ENCODE measurements around the gene GANC. TPM values are rescaled to one million over a fixed set of nuclear protein-coding genes. Genes with fewer than 3 reads are reported as not detected.

The GANC gene
- polyA plus RNA-seq, 3 donors = 14.5 to 24.4 (median 21.1) TPM

DNA sequence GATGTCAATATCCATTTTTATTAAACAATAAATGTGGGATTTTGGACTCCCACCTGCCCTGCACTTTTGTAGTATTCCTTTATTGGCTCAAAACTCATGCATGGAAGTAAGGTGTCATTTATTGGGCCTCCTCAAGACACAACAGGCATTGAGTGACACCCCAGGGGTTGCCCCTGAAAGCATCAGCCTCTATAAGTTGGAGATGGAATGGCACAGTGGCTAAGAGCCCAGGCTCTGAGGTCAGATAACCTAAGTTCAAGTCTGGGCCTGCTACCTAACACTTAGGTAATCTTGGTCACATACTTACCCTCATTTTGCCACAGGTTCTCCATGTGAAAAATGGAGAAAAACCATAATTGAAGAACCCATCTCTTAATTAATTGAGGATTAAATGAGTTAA lies 90.9 kb downstream of the GANC start:
- no peaks in the 10 kb centered on the region for H3K9me3 Mint-ChIP-seq
- H3K4me3 ChIP-seq (replicated peaks in 1 of 3; ENCODE audit: low read depth in 2 of 3, low read length in 3 of 3) = no peak overlapping the region
- no peaks in the 10 kb centered on the region for H3K9me3 ChIP-seq (replicated peaks in 1 of 2; ENCODE audit: control insufficient read depth in 1 of 2, insufficient read depth in 1 of 2, low read length in 2 of 2)
- H3K36me3 ChIP-seq (replicated peaks in 1 of 2; ENCODE audit: control insufficient read depth in 1 of 2, insufficient read depth in 2 of 2, low read length in 2 of 2) = peaks cover 2 to 32% of the 10 kb centered on the region in 2 donors
- peaks cover 58 to 59% of the 10 kb centered on the region in 2 donors for H3K4me1 ChIP-seq (ENCODE audit: control insufficient read depth in 1 of 2, insufficient read depth in 2 of 2, low read length in 2 of 2)
- H3K4me1 Mint-ChIP-seq = peaks cover 67% of the 10 kb centered on the region
- no peak overlapping the region for H3K4me2 ChIP-seq (replicated peaks; ENCODE audit: extremely low read depth, low read length, poor library complexity, severe bottlenecking)
- H4K20me1 ChIP-seq (ENCODE audit: insufficient read depth, low read length) = no peaks in the 10 kb centered on the region
- H3K36me3 Mint-ChIP-seq = peaks cover 25 to 29% of the 10 kb centered on the region in 2 donors
- peaks cover 0 to 3% (median 0%) of the 10 kb centered on the region in 3 donors for H3K27me3 Mint-ChIP-seq (ENCODE audit: low read depth in 3 of 3)
- no peak overlapping the region for H3K27ac Mint-ChIP-seq
- no peaks in the 10 kb centered on the region for H3K27me3 ChIP-seq (ENCODE audit: control insufficient read depth in 2 of 2, insufficient read depth in 2 of 2, low read length in 2 of 2)
- no peak for TF ChIP-seq CTCF (IDR thresholded peaks at IDR 0.05)
- no peak overlapping the region for H3K4me3 Mint-ChIP-seq
- no peak for DNase-seq
- H3K9ac ChIP-seq (ENCODE audit: insufficient read depth, low read length, poor library complexity, severe bottlenecking) = no peak overlapping the region
- H3K79me2 ChIP-seq (ENCODE audit: insufficient read depth, low read length) = no peaks in the 10 kb centered on the region
- intact Hi-C loops (cut with micrococcal nuclease) = no loop called here
- no peak overlapping the region for H3K27ac ChIP-seq (ENCODE audit: low read depth in 1 of 2, low read length in 2 of 2)
- no peak overlapping the region for H2AFZ ChIP-seq (ENCODE audit: insufficient read depth, low read depth, low read length, poor library complexity, severe bottlenecking)

GRCh38 chr15:42364529-42364928 lies 91.5 kb downstream of the GANC start:
- Histone ChIP-seq H3K4me1 (ENCODE audit: control insufficient read depth in 1 of 2, insufficient read depth in 2 of 2, low read length in 2 of 2) (peaks cover 58 to 59% of the 10 kb centered on the region in 2 donors), H3K27me3 (ENCODE audit: control insufficient read depth in 2 of 2, insufficient read depth in 2 of 2, low read length in 2 of 2) (no peaks in the 10 kb centered on the region), H3K4me3 (replicated peaks in 1 of 3; ENCODE audit: low read depth in 2 of 3, low read length in 3 of 3) (no peak overlapping the region), H3K36me3 (replicated peaks in 1 of 2; ENCODE audit: control insufficient read depth in 1 of 2, insufficient read depth in 2 of 2, low read length in 2 of 2) (peaks cover 2 to 32% of the 10 kb centered on the region in 2 donors), H3K9ac (ENCODE audit: insufficient read depth, low read length, poor library complexity, severe bottlenecking) (no peak overlapping the region), H3K4me2 (replicated peaks; ENCODE audit: extremely low read depth, low read length, poor library complexity, severe bottlenecking) (no peak overlapping the region), H3K27ac (ENCODE audit: low read depth in 1 of 2, low read length in 2 of 2) (peak overlapping the region in 1 of 2 donors; percentile 80), H2AFZ (ENCODE audit: insufficient read depth, low read depth, low read length, poor library complexity, severe bottlenecking) (no peak overlapping the region), H4K20me1 (ENCODE audit: insufficient read depth, low read length) (no peaks in the 10 kb centered on the region), H3K9me3 (replicated peaks in 1 of 2; ENCODE audit: control insufficient read depth in 1 of 2, insufficient read depth in 1 of 2, low read length in 2 of 2) (no peaks in the 10 kb centered on the region), H3K79me2 (ENCODE audit: insufficient read depth, low read length) (no peaks in the 10 kb centered on the region)
- H3K4me3 Mint-ChIP-seq = no peak overlapping the region
- peaks cover 25 to 29% of the 10 kb centered on the region in 2 donors for H3K36me3 Mint-ChIP-seq
- peaks cover 0 to 3% (median 0%) of the 10 kb centered on the region in 3 donors for H3K27me3 Mint-ChIP-seq (ENCODE audit: low read depth in 3 of 3)
- TF ChIP-seq CTCF (IDR thresholded peaks at IDR 0.05) = no peak
- DNase-seq = no peak
- no CpG with 5 or more reads among the region's 1 CpG for WGBS (ENCODE audit: insufficient coverage)
- H3K4me1 Mint-ChIP-seq = peaks cover 67% of the 10 kb centered on the region
- peak overlapping the region in 2 of 7 donors; percentile 30 to 35 for H3K27ac Mint-ChIP-seq
- no peaks in the 10 kb centered on the region for H3K9me3 Mint-ChIP-seq
- intact Hi-C loops (cut with micrococcal nuclease) = no loop called here

Data from CD14-positive monocyte (primary cell).